D721Med (cell line): ENCODE data around the gene P2RX5.
A peak's percentile ranks its signal among the peaks of the same experiment; 100 is the strongest.

Source experiments
- DNase-seq: peaks from one replicate; pipeline ENCODE4 v3.0.0; 2011; ENCODE audit warnings: low spot score; ENCODE audit not compliant: insufficient read length
- FAIRE-seq: peaks from 2 replicates; lab custom pipeline; 2011; peaks lifted over from hg19 to GRCh38; lab: Jason Lieb, UNC
- TF ChIP-seq, protein P1 (sequence below): IDR thresholded peaks from 2 replicates; pipeline ENCODE4 v1.5.1; 2012; ENCODE audit warnings: mild to moderate bottlenecking, control low read depth; ENCODE audit not compliant: insufficient read depth; ENCODE audit errors: missing control alignments

P2RX5 gene

DNA sequence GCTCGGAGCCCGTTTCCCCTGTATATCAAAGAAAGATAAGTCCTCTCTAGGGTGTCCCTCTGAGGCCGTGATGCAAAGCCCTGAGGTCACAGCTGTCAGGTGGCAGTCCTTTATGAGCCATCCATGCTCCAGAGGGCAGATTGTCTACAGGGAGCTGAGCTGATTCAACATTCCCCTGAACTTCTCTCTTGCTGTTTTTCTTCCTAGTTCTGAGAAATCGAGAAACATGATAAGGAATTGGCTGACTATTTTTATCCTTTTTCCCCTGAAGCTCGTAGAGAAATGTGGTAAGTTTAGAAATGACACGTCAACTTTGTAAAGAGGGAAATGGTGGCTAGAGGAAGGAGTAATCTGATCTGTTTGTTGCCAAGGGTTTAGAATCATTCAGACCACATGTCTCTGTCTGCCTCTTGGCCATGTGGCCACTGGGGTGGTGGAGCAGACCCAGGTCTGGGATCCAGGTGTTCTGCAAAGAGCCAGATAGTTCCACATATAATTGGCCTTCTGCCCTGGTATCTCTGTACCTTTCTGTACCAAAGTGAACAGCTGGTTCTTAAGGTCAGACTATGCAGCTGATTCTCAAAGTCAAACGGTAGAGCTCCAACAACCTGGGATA, 55.9 kb downstream of the P2RX5 start:
- DNase-seq = no peak

DNA sequence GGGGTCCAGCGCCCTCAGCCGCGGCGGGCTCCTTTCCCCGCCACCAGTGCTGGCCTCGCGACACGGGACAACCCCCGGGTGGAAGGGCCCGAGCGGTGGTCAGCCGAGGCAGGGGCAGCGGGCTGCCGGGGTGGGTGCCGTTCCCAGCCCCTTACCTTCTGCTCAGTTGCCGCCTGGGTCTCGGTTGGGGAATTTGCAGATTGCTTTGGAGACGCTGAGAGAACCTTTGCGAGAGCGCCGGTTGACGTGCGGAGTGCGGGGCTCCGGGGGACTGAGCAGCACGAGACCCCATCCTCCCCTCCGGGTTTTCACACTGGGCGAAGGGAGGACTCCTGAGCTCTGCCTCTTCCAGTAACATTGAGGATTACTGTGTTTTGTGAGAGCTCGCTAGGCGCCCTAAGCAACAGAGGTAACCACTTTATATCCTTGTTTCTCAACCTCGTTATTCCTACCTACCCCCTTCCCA, 59.0 kb downstream of the P2RX5 start:
- TF ChIP-seq, protein P1, sequence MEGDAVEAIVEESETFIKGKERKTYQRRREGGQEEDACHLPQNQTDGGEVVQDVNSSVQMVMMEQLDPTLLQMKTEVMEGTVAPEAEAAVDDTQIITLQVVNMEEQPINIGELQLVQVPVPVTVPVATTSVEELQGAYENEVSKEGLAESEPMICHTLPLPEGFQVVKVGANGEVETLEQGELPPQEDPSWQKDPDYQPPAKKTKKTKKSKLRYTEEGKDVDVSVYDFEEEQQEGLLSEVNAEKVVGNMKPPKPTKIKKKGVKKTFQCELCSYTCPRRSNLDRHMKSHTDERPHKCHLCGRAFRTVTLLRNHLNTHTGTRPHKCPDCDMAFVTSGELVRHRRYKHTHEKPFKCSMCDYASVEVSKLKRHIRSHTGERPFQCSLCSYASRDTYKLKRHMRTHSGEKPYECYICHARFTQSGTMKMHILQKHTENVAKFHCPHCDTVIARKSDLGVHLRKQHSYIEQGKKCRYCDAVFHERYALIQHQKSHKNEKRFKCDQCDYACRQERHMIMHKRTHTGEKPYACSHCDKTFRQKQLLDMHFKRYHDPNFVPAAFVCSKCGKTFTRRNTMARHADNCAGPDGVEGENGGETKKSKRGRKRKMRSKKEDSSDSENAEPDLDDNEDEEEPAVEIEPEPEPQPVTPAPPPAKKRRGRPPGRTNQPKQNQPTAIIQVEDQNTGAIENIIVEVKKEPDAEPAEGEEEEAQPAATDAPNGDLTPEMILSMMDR = no peak
- no peak for FAIRE-seq
- no peak for DNase-seq

More for the DNA sequence above, 55.9 kb downstream of the P2RX5 start:
- TF ChIP-seq, protein P1 = no peak
- no peak for FAIRE-seq

DNA sequence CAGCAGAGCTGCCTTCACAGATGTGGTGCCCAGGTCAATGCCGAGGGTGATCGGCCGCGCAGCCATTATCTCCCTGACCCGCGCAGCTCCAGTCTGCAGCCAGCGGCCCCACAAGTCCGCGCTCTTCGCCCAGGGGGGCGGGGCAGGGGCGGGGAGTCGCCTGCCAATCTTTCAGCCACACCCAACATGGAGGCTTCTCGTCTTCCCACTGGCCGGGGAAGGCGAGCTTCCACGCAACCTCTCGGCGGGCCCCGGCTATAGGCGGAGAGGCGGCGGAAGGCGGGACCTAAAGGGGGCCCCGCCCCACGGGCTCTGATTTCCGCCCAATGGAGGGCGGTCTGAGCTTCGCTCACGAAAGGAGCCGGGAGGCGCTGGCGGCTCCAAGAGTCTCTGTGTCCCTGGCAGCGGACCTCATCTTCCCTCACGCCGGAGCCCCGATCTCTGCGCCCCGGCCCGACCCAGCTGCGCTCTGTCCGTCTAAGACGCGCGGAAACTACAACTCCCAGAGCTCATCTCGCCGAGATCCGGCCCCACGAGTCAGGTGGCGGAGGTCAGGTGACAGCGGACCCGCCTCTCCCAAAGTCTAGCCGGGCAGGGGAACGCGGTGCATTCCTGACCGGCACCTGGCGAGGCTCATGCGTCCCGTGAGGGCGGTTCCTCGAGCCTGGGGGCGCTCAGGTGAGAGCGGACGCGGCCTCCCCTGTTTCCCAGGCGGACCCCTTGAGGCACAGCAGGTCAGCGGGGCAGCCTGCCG, 59.6 kb downstream of the P2RX5 start, which contains the start of the genes CTNS and SHPK:
Gene CTNS, plus strand, starts transcription at position 607 of the 754 bp plus-strand sequence. CDS start 3,447 bp downstream, outside the sequence.
Gene SHPK, minus strand, starts transcription at position 97 of the 754 bp plus-strand sequence. Its CDS starts 31 bp downstream, at position 66.
- TF ChIP-seq, protein P1 = no peak
- FAIRE-seq (no peak), DNase-seq (peak; percentile 97)

DNA sequence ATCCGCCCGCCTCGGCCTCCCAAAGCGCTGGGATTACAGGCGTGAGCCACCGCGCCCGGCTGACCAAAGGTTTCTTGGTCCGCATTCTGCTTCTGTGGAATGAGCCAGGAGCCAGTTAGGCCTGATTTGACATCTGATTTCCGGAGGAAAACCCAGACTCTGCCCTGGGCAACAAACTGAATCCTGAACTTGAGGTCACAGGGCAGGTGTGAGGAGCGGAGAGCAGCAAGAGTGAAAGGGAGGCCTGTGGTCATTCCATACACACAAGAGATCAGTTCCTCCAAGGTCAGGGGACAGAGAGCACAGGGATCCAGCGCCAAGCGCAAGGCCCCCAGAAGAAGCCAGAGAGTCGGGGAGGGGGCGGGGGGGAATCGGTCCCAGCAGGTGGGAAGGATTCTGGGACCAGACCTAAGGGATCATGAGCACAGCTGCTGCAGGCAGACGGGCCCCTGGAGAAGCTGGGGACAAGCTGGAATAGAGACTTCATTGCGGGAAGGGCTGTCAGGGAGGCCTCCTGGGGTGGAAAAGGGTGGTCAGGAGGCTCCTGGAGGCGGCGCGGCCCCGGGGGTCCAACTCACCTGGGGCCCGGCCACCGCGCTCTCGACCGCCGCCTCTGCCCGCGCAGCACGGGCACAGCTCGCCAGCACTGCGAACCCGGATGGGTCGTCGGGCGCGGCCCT, 60.3 kb downstream of the P2RX5 start:
- TF ChIP-seq, protein P1 = no peak
- FAIRE-seq (no peak), DNase-seq (no peak)

DNA sequence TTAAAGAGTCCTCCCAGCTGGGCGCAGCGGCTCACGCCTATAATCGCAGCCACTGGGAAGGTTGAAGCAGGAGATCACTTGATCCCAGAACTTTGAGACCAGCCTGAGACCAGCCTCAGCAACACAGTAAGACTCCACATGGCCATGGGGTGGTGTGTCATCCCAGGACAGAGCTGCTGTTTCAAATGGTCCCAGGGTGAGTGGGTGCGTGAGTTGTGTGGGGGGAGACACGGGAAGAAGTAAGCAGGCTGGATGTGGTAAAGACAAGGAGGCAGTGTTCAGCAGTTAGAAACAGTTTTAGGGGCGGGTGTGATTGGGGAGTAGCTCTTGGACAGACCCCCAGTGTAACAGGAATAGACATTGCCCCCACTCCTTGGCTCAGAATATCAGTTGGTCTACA, 63.7 kb downstream of the P2RX5 start:
- DNase-seq (no peak), FAIRE-seq (no peak)
- TF ChIP-seq, protein P1 = no peak

DNA sequence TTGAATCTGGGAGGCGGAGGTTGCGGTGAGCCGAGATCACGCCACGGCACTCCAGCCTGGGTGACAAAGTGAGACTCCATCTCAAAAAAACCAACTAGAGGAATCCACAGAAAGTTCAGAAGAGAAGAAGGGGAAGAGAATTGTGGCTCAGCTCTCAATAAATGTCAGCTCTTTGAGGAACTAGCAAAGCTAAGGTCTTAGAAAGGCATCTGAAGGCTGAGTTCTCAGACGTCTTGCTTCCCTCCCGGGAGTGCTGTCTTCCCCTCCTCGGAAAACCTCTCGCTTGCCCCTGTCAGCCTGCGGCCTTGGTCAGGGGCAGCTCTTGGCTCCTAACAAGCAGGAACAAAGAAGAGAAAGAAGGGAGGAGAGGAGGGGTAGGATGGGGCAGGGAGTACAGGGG, 65.2 kb downstream of the P2RX5 start:
- no peak for FAIRE-seq
- TF ChIP-seq, protein P1 = no peak

More for the DNA sequence above, 65.2 kb downstream of the P2RX5 start:
- no peak for DNase-seq
